ENCODE measurements around the gene PCNX1. TPM values are rescaled to one million over a fixed set of nuclear protein-coding genes. Genes with fewer than 3 reads are reported as not detected.
"Not testable (repeated sequence)": the region's sequence is repeated elsewhere in the genome, so short reads cannot be mapped to it uniquely, and the experiment has no call there.

Gene PCNX1
- polyA plus RNA-seq (2013) = 30.9 TPM

DNA sequence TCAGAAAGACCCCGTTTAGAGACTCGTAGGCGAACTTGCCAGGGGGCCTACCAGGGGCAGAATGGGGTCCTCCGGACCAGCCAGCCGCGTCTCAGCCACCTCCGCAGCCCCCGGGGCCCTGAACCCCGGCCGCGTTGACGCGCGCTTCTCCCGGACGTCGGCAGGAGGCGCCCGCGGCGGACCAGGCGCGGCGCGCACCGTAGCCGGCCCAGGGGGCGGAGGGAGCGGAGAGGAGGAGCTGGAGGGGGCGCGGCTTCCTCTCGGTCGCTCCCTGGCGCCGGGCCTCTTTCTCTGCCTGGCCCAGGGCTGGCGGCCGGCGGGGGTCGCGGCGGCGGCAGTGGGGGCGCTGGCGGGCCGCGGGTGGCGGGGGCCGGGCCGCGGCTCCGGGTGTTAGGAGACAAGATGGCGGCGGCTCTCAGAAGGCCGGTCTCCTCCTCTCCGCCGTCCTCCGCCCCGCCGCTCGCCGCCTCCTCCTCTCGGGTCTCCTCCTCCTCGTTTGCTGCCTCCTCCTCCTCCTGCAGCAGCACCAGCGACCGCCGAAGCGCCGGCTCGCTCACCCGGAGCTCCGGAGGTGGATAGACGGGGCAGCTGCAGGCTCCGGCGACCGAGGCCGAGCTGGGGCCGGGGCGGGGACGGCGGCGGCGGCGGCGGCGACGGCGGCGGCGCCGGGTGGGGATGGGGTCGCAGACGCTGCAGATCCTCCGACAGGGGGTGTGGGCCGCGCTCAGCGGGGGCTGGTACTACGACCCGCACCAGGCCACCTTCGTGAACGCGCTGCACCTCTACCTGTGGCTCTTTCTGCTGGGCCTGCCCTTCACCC is at the start of gene PCNX1:
Gene PCNX1, plus strand, starts transcription at position 284 of the 820 bp plus-strand sequence. Its CDS starts 392 bp downstream, at position 676.
- POLR2A ChIA-PET = interaction anchor here (0.6 to 1.3 kb wide), 3 partner anchors 34 to 84 kb away, joined by 3 to 5 read pairs (median 4); no protein-coding TSS in a partner anchor

GRCh38 chr14:70857496-70857890 is 49.8 kb upstream of the PCNX1 start:
- no peak overlapping the region for H3K27ac ChIP-seq (ENCODE audit: insufficient read depth in 1 of 2, low read depth in 1 of 2, low read length in 2 of 2, poor library complexity in 1 of 2, severe bottlenecking in 2 of 2)
- POLR2A ChIA-PET = no interaction called here
- WGBS (ENCODE audit: insufficient coverage) = 93% methylated on average over 2 of the region's 2 CpGs

More for the DNA sequence above, at the start of gene PCNX1:
- peak within 1 kb of the TSS; percentile 50 to 84 for H3K27ac ChIP-seq (ENCODE audit: insufficient read depth in 1 of 2, low read depth in 1 of 2, low read length in 2 of 2, poor library complexity in 1 of 2, severe bottlenecking in 2 of 2)
- 0% methylated on average over 49 of the region's 101 CpGs for WGBS (ENCODE audit: insufficient coverage)
- CTCF ChIA-PET = interaction anchor here (0.7 to 4.4 kb wide), 27 partner anchors 9 to 92 kb away, joined by 3 to 51 read pairs (median 4); no protein-coding TSS in a partner anchor
- no peaks in the 10 kb centered on the region for H3K27me3 ChIP-seq (replicated peaks in 2 of 5; ENCODE audit: control insufficient read depth in 4 of 5, insufficient read depth in 5 of 5, low read length in 4 of 5)
- H3K4me1 ChIP-seq (ENCODE audit: control extremely low read depth in 1 of 4, control insufficient read depth in 4 of 4, insufficient read depth in 4 of 4, low read length in 3 of 4) = peaks cover 14 to 26% (median 20%) of the 10 kb centered on the region in 4 experiments
- peaks cover 0 to 2% (median 0%) of the 10 kb centered on the region in 4 experiments for H3K36me3 ChIP-seq (ENCODE audit: control insufficient read depth in 4 of 4, insufficient read depth in 4 of 4, low read length in 3 of 4)
- peak; percentile 86 to 94 (median 93) for DNase-seq
- peak within 1 kb of the TSS; percentile 83 to 97 (median 89) for H3K4me3 ChIP-seq (ENCODE audit: control insufficient read depth in 1 of 7, extremely low read depth in 1 of 7, insufficient read depth in 4 of 7, low read depth in 2 of 7, low read length in 6 of 7)
- no peaks in the 10 kb centered on the region for H3K9me3 ChIP-seq (ENCODE audit: control extremely low read depth in 1 of 5, control insufficient read depth in 4 of 5, insufficient read depth in 2 of 5, low read depth in 1 of 5, low read length in 4 of 5)

DNA sequence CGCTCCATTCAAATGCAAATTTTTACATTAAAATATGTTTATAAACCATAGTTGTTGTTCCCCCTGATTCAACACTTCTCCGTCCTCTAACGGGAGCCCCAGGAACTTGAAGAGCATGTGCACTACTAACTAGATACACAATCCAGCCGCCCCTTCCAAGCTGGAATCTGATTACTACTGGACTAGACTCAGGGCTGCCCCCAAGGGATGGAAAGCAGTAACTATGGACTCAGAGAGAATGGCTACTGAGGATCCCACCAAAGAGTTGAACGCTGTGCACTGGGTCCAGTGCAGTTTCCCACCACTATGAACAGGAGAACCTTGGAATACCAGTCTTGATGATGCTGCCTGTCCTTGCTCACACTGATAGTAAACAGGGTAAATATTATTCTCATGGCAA is 48.6 kb upstream of the PCNX1 start:
- no peak for DNase-seq
- Histone ChIP-seq H3K9me3 (ENCODE audit: control extremely low read depth in 1 of 5, control insufficient read depth in 4 of 5, insufficient read depth in 2 of 5, low read depth in 1 of 5, low read length in 4 of 5) (peaks cover 0 to under 1% (median 0%) of the 10 kb centered on the region in 5 experiments), H3K27ac (ENCODE audit: insufficient read depth in 1 of 2, low read depth in 1 of 2, low read length in 2 of 2, poor library complexity in 1 of 2, severe bottlenecking in 2 of 2) (no peak overlapping the region), H3K27me3 (replicated peaks in 2 of 5; ENCODE audit: control insufficient read depth in 4 of 5, insufficient read depth in 5 of 5, low read length in 4 of 5) (no peaks in the 10 kb centered on the region), H3K36me3 (ENCODE audit: control insufficient read depth in 4 of 4, insufficient read depth in 4 of 4, low read length in 3 of 4) (no peaks in the 10 kb centered on the region), H3K4me1 (ENCODE audit: control extremely low read depth in 1 of 4, control insufficient read depth in 4 of 4, insufficient read depth in 4 of 4, low read length in 3 of 4) (no peaks in the 10 kb centered on the region), H3K4me3 (ENCODE audit: control insufficient read depth in 1 of 7, extremely low read depth in 1 of 7, insufficient read depth in 4 of 7, low read depth in 2 of 7, low read length in 6 of 7) (no peak overlapping the region)
- POLR2A ChIA-PET = no interaction called here
- 95% methylated on average over 4 of the region's 5 CpGs for WGBS (ENCODE audit: insufficient coverage)
- CTCF ChIA-PET = no interaction called here

More at GRCh38 chr14:70857496-70857890, 49.8 kb upstream of the PCNX1 start:
- H3K36me3 ChIP-seq (ENCODE audit: control insufficient read depth in 4 of 4, insufficient read depth in 4 of 4, low read length in 3 of 4) = no peaks in the 10 kb centered on the region
- CTCF ChIA-PET = no interaction called here
- no peaks in the 10 kb centered on the region for H3K9me3 ChIP-seq (ENCODE audit: control extremely low read depth in 1 of 5, control insufficient read depth in 4 of 5, insufficient read depth in 2 of 5, low read depth in 1 of 5, low read length in 4 of 5)
- no peaks in the 10 kb centered on the region for H3K27me3 ChIP-seq (replicated peaks in 2 of 5; ENCODE audit: control insufficient read depth in 4 of 5, insufficient read depth in 5 of 5, low read length in 4 of 5)
- H3K4me3 ChIP-seq (ENCODE audit: control insufficient read depth in 1 of 7, extremely low read depth in 1 of 7, insufficient read depth in 4 of 7, low read depth in 2 of 7, low read length in 6 of 7) = no peak overlapping the region
- no peak for DNase-seq
- H3K4me1 ChIP-seq (ENCODE audit: control extremely low read depth in 1 of 4, control insufficient read depth in 4 of 4, insufficient read depth in 4 of 4, low read length in 3 of 4) = no peaks in the 10 kb centered on the region

DNA sequence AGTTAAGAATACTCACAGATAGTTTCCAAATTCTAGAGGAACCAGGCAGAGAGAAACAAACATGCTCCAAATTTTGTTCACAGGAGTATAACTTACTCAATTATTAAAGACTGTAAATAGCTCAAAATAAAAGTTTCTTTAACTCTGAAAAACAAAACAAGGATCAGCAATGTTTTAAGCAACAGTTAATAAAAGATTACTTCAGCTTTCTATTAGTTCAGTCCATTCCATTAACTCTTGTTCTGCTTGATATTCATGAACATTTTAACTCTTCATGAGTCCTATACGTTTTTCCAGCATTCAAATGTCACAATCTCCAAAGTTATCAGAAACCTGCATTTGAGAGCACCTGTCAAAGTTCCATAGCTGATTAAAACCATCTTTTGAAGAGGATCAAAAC is 40.3 kb upstream of the PCNX1 start:
- DNase-seq = not testable (repeated sequence)

GRCh38 chr14:70871001-70871400 is 36.3 kb upstream of the PCNX1 start:
- Histone ChIP-seq H3K36me3 (ENCODE audit: control insufficient read depth in 4 of 4, insufficient read depth in 4 of 4, low read length in 3 of 4) (no peaks in the 10 kb centered on the region), H3K4me1 (ENCODE audit: control extremely low read depth in 1 of 4, control insufficient read depth in 4 of 4, insufficient read depth in 4 of 4, low read length in 3 of 4) (peaks cover 0 to 2% (median 0%) of the 10 kb centered on the region in 4 experiments), H3K27me3 (replicated peaks in 2 of 5; ENCODE audit: control insufficient read depth in 4 of 5, insufficient read depth in 5 of 5, low read length in 4 of 5) (no peaks in the 10 kb centered on the region), H3K27ac (ENCODE audit: insufficient read depth in 1 of 2, low read depth in 1 of 2, low read length in 2 of 2, poor library complexity in 1 of 2, severe bottlenecking in 2 of 2) (no peak overlapping the region), H3K4me3 (ENCODE audit: control insufficient read depth in 1 of 7, extremely low read depth in 1 of 7, insufficient read depth in 4 of 7, low read depth in 2 of 7, low read length in 6 of 7) (no peak overlapping the region), H3K9me3 (ENCODE audit: control extremely low read depth in 1 of 5, control insufficient read depth in 4 of 5, insufficient read depth in 2 of 5, low read depth in 1 of 5, low read length in 4 of 5) (peaks cover 2 to 22% (median 14%) of the 10 kb centered on the region in 5 experiments)
- ChIA-PET CTCF (interaction anchor here (1.0 to 5.0 kb wide), 6 partner anchors 11 to 105 kb away, joined by 3 to 46 read pairs (median 6); partner anchors contain the start of gene PCNX1), POLR2A (no interaction called here)
- no peak for DNase-seq
- WGBS (ENCODE audit: insufficient coverage) = no CpG with 5 or more reads among the region's 1 CpG

More for the DNA sequence above, 40.3 kb upstream of the PCNX1 start:
- H3K36me3 ChIP-seq (ENCODE audit: control insufficient read depth in 4 of 4, insufficient read depth in 4 of 4, low read length in 3 of 4); H3K27ac ChIP-seq (ENCODE audit: insufficient read depth in 1 of 2, low read depth in 1 of 2, low read length in 2 of 2, poor library complexity in 1 of 2, severe bottlenecking in 2 of 2); H3K4me1 ChIP-seq (ENCODE audit: control extremely low read depth in 1 of 4, control insufficient read depth in 4 of 4, insufficient read depth in 4 of 4, low read length in 3 of 4); H3K4me3 ChIP-seq (ENCODE audit: control insufficient read depth in 1 of 7, extremely low read depth in 1 of 7, insufficient read depth in 4 of 7, low read depth in 2 of 7, low read length in 6 of 7); H3K27me3 ChIP-seq (replicated peaks in 2 of 5; ENCODE audit: control insufficient read depth in 4 of 5, insufficient read depth in 5 of 5, low read length in 4 of 5); POLR2A ChIA-PET: not testable (repeated sequence)
- H3K9me3 ChIP-seq (ENCODE audit: control extremely low read depth in 1 of 5, control insufficient read depth in 4 of 5, insufficient read depth in 2 of 5, low read depth in 1 of 5, low read length in 4 of 5) = peaks cover 3 to 27% (median 16%) of the 10 kb centered on the region in 5 experiments
- 100% methylated on average over 1 of the region's 1 CpG for WGBS (ENCODE audit: insufficient coverage)
- CTCF ChIA-PET = interaction anchor here (1.5 kb wide), 1 partner anchor 17 kb away, joined by 3 read pairs; no protein-coding TSS in a partner anchor

DNA sequence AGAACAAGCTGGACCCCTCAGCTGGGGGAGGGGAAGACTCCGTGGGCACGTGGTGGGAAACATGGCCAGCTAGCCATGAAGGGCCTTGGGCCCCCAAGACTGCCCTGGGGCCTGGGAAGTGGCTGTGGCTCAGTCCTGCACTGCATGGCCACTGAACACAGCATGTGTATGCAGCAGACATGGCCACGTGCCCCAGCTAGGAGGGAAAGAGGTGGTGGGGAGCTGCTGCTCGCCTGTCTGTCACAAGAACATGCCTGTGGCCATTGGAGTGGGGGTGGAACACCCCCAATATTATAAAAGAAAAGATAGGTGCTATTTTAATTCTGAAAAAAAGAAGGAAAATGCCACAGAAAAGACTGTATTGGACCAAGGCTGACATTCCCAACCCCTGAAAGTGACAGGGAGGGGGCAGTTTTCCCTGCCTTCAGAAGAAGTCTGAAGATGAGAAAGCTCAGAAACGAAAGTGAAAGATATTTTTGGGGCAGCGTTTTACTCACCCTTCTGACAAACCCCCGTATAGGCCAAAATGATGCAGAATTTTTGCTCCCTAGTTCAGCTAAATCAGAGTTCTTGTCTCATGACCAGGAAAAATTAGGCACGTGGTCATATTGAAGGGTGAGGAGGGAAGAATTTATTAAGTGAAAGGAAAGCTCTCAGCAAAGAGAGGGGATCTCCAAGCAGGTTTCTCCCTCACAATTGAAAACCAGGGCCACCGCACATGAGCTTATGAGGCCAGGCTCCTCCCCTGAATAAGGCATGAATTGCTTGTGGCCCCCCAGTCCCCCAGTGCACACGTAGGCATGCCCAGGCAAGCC is 35.2 kb upstream of the PCNX1 start:
- ChIA-PET CTCF (interaction anchor here (0.8 to 5.0 kb wide), 7 partner anchors 12 to 104 kb away, joined by 3 to 46 read pairs (median 5); partner anchors contain the start of gene PCNX1), POLR2A (no interaction called here)
- Histone ChIP-seq H3K27ac (ENCODE audit: insufficient read depth in 1 of 2, low read depth in 1 of 2, low read length in 2 of 2, poor library complexity in 1 of 2, severe bottlenecking in 2 of 2) (no peak overlapping the region), H3K9me3 (ENCODE audit: control extremely low read depth in 1 of 5, control insufficient read depth in 4 of 5, insufficient read depth in 2 of 5, low read depth in 1 of 5, low read length in 4 of 5) (peaks cover 0 to 21% (median 11%) of the 10 kb centered on the region in 5 experiments), H3K36me3 (ENCODE audit: control insufficient read depth in 4 of 4, insufficient read depth in 4 of 4, low read length in 3 of 4) (no peaks in the 10 kb centered on the region), H3K4me3 (ENCODE audit: control insufficient read depth in 1 of 7, extremely low read depth in 1 of 7, insufficient read depth in 4 of 7, low read depth in 2 of 7, low read length in 6 of 7) (no peak overlapping the region), H3K4me1 (ENCODE audit: control extremely low read depth in 1 of 4, control insufficient read depth in 4 of 4, insufficient read depth in 4 of 4, low read length in 3 of 4) (peaks cover 0 to 2% (median 0%) of the 10 kb centered on the region in 4 experiments), H3K27me3 (replicated peaks in 2 of 5; ENCODE audit: control insufficient read depth in 4 of 5, insufficient read depth in 5 of 5, low read length in 4 of 5) (no peaks in the 10 kb centered on the region)
- 89% methylated on average over 9 of the region's 10 CpGs for WGBS (ENCODE audit: insufficient coverage)
- peak in 1 of 3 donors; percentile 21 for DNase-seq
